CD8-positive, alpha-beta memory T cell (primary cell): Measurements from ENCODE around the gene PGC. TPM values are rescaled to one million over a fixed set of nuclear protein-coding genes. Genes with fewer than 3 reads are reported as not detected.

ENCODE experiments used
- CTCF ChIA-PET: fragments of 350-600 bp; sonication (Branson Sonifier 250); formaldehyde crosslinking; loops from one replicate; lab custom pipeline; 2021; ENCODE audit warnings: antibody characterized with exemption; lab: Charles Lee
- POLR2A ChIA-PET: fragments of 350-600 bp; sonication (Branson Sonifier 250); formaldehyde crosslinking; loops from one replicate; lab custom pipeline; 2021; ENCODE audit warnings: antibody characterized with exemption; lab: Charles Lee
- DNase-seq, 5 donors: peaks; one replicate each; pipeline versions ENCODE4 v3.0.0 to v3.0.0-alpha.2; 2020 to 2022; ENCODE audit warnings: mixed read lengths in 1 of 5
- H3K27ac ChIP-seq: one replicate; pipeline ENCODE4 v1.7.0; 2013; ENCODE audit warnings: low read depth, mild to moderate bottlenecking, low read length, moderate library complexity
- H3K27me3 ChIP-seq: 2 replicates; pipeline ENCODE4 v1.7.0; 2013; ENCODE audit warnings: low read length, mild to moderate bottlenecking; ENCODE audit not compliant: insufficient read depth, poor library complexity, severe bottlenecking
- H3K36me3 ChIP-seq: 2 replicates; pipeline ENCODE4 v1.7.0; 2013; ENCODE audit warnings: mild to moderate bottlenecking, low read length, moderate library complexity; ENCODE audit not compliant: insufficient read depth
- H3K4me1 ChIP-seq: 2 replicates; pipeline ENCODE4 v1.7.0; 2013; ENCODE audit warnings: mild to moderate bottlenecking, low read length, moderate library complexity; ENCODE audit not compliant: insufficient read depth
- H3K4me3 ChIP-seq: 2 replicates; pipeline ENCODE4 v1.7.0; 2013; ENCODE audit warnings: mild to moderate bottlenecking, low read length
- H3K9me3 ChIP-seq: 2 replicates; pipeline ENCODE4 v1.7.0; 2013; ENCODE audit warnings: mild to moderate bottlenecking, low read length
- H3K27ac Mint-ChIP-seq, 8 donors: one replicate each; pipeline ENCODE4 v1.8.0; 2020 to 2021; ENCODE audit warnings: mixed read lengths in 8 of 8, mild to moderate bottlenecking in 6 of 8, inconsistent platforms in 3 of 8, moderate library complexity in 3 of 8
- H3K27me3 Mint-ChIP-seq, 2 donors: one replicate each; pipeline ENCODE4 v1.8.0; 2020 to 2021; ENCODE audit warnings: mixed read lengths in 2 of 2, mild to moderate bottlenecking in 1 of 2, moderate library complexity in 1 of 2
- H3K36me3 Mint-ChIP-seq, 3 donors: one replicate each; pipeline ENCODE4 v1.8.0; 2020 to 2021; ENCODE audit warnings: mixed read lengths in 3 of 3, inconsistent platforms in 1 of 3, mild to moderate bottlenecking in 1 of 3
- H3K4me1 Mint-ChIP-seq, 3 donors: one replicate each; pipeline ENCODE4 v1.8.0; 2020 to 2021; ENCODE audit warnings: mixed read lengths in 3 of 3, inconsistent platforms in 1 of 3, mild to moderate bottlenecking in 1 of 3
- H3K4me3 Mint-ChIP-seq, 7 donors: one replicate each; pipeline ENCODE4 v1.8.0; 2020 to 2021; ENCODE audit warnings: mixed read lengths in 7 of 7, mild to moderate bottlenecking in 6 of 7, moderate library complexity in 4 of 7, inconsistent platforms in 2 of 7
- H3K9me3 Mint-ChIP-seq, 5 donors: one replicate each; pipeline ENCODE4 v1.8.0; 2020 to 2022; ENCODE audit warnings: mixed read lengths in 5 of 5, mild to moderate bottlenecking in 3 of 5, moderate library complexity in 2 of 5, inconsistent platforms in 1 of 5
- polyA plus RNA-seq: library from polyadenylated mRNA; unstranded; fragments of 300-500 nt; fragmentation: Illumina TruSeq; gene quantifications from one replicate; pipeline ENCODE4 v1.2.3, GENCODE V29; 2021
- total RNA-seq, 2 experiments: library from RNA; stranded (reverse); gene quantifications; one replicate each; pipeline ENCODE4 v1.2.3, GENCODE V29; 2021

Gene PGC
- total and polyA plus RNA-seq, 3 experiments from 2014 or later = not detected

DNA sequence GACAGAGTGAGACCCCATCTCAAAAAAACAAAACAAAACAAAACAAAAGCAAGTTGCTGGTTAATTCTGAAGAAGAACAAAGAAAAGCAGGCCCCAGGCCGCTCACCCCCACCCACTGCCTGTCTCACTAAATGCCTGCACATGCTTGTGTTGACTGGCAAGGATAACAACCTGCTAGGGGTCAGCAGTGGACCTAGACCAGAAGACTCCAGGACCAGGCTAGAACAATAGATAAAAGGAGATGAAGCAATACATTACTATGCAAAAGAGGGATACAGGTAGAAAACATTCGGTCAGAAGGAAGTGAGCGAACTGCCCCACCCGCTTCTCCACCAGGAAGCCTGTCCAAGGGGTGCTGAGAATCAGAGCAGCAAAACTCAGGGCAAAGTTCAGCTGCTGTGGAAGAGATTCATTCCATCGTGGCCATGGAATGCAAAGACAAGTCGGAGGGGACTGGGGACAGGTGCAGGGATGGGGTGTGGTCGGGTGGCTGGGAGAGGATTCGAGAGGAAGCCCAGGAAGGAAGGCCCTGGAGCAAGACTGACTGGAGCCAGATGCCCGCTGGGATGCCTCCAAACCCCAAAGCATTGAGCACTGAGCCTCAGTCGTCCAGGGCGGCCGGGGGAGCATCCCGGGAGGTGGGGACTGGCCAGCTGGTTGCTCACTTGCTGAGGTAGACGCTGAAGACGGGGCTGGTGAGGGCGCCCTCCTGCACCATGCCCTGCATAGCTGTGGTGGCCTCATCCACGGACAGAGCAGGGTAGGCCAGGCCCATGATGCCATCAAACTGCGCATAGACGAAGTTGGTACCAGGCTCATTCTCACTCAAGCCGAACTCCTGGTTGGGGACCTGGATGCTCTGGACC is 5.3 kb downstream of the PGC start:
- no peaks in the 10 kb centered on the region for H3K4me1 Mint-ChIP-seq
- H3K36me3 Mint-ChIP-seq = no peaks in the 10 kb centered on the region
- Histone ChIP-seq H3K36me3 (no peaks in the 10 kb centered on the region), H3K27ac (no peak overlapping the region), H3K27me3 (no peaks in the 10 kb centered on the region), H3K4me1 (no peaks in the 10 kb centered on the region), H3K9me3 (no peaks in the 10 kb centered on the region), H3K4me3 (no peak overlapping the region)
- H3K9me3 Mint-ChIP-seq = peaks cover 0 to 2% (median 0%) of the 10 kb centered on the region in 5 donors
- no peak for DNase-seq
- ChIA-PET CTCF (no interaction called here), POLR2A (no interaction called here)
- H3K27me3 Mint-ChIP-seq = peaks cover under 1 to 3% of the 10 kb centered on the region in 2 donors
- peak overlapping the region in 1 of 8 donors; percentile 40 for H3K27ac Mint-ChIP-seq
- no peak overlapping the region for H3K4me3 Mint-ChIP-seq

DNA sequence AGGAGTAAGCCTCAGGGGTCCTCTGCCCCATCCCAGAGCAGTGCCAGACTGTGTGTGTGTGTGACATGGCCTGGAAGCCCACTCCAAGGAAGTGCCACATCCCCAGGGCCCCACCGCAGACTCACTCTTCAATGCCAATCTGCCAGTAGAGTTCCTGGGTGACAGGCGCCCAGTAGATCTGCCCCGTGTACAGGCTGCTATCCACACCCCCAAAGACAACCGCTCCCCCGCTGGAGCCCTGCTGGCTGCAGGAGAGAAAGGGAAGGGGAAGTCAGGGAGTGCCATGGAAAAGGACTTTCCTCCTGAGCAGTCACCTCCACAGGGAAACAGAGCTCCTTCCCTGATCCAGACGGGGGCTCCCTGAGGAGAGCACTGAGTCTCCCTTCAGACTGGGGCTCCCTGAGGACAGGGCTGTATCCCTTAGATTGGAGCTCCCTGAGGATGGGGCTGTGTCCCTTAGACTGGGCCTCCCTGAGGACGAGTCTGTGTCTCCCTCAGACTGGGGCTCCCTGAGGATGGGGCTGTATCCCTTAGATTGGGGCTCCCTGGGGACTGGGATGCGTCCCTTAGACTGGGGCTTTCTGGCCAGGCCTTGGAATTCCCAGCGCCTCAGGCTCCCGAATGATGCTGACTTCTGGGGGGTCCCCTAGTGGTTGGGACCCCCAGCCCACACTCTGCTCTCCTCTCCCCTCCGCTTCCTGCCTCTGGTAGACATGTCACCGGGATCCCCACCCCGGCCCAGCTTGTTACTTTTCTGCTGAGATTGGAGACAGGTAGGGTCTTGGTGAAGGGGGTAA is 6.6 kb downstream of the PGC start:
- H3K9me3 ChIP-seq = no peaks in the 10 kb centered on the region
- H3K4me3 ChIP-seq = no peak overlapping the region
- Mint-ChIP-seq H3K4me3 (no peak overlapping the region), H3K9me3 (peaks cover 0 to 2% (median 0%) of the 10 kb centered on the region in 5 donors), H3K4me1 (peaks cover 0 to 3% (median 3%) of the 10 kb centered on the region in 3 donors), H3K36me3 (no peaks in the 10 kb centered on the region), H3K27me3 (peaks cover 0 to 3% of the 10 kb centered on the region in 2 donors), H3K27ac (no peak overlapping the region)
- POLR2A ChIA-PET = no interaction called here
- peaks cover 5% of the 10 kb centered on the region for H3K4me1 ChIP-seq
- CTCF ChIA-PET = no interaction called here
- H3K36me3 ChIP-seq = no peaks in the 10 kb centered on the region
- H3K27me3 ChIP-seq = no peaks in the 10 kb centered on the region
- no peak overlapping the region for H3K27ac ChIP-seq
- no peak for DNase-seq

DNA sequence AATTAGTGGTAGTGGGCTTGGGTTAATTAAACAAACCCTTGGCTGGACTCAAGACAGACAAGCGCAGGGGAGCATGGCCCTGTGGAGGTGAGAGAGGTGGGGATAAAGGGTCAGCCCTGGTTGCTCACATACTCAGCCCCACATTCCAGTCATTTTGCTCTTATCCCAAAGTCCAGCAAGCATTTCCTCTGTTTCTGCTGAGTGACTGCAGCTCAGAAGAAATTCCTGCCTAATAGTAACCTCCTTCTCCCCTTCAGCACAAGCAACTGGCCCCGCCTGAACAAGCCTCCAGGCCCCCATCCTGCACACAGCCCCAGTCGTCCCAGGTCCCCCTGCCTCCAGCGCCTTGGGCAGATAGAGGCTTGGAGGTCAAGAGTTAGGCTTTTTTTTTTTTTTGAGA is 8.2 kb downstream of the PGC start:
- H3K36me3 Mint-ChIP-seq = peaks cover 0 to 1% (median 0%) of the 10 kb centered on the region in 3 donors
- Histone ChIP-seq H3K27me3 (no peaks in the 10 kb centered on the region), H3K9me3 (no peaks in the 10 kb centered on the region), H3K4me1 (peaks cover 5% of the 10 kb centered on the region), H3K4me3 (no peak overlapping the region), H3K27ac (no peak overlapping the region), H3K36me3 (no peaks in the 10 kb centered on the region)
- peak overlapping the region in 1 of 8 donors; percentile 39 for H3K27ac Mint-ChIP-seq
- peaks cover 0 to 1% of the 10 kb centered on the region in 2 donors for H3K27me3 Mint-ChIP-seq
- no peak overlapping the region for H3K4me3 Mint-ChIP-seq
- ChIA-PET CTCF (no interaction called here), POLR2A (no interaction called here)
- H3K4me1 Mint-ChIP-seq = peaks cover 0 to 4% (median 3%) of the 10 kb centered on the region in 3 donors
- no peak for DNase-seq
- peaks cover 0 to 2% (median 0%) of the 10 kb centered on the region in 5 donors for H3K9me3 Mint-ChIP-seq

DNA sequence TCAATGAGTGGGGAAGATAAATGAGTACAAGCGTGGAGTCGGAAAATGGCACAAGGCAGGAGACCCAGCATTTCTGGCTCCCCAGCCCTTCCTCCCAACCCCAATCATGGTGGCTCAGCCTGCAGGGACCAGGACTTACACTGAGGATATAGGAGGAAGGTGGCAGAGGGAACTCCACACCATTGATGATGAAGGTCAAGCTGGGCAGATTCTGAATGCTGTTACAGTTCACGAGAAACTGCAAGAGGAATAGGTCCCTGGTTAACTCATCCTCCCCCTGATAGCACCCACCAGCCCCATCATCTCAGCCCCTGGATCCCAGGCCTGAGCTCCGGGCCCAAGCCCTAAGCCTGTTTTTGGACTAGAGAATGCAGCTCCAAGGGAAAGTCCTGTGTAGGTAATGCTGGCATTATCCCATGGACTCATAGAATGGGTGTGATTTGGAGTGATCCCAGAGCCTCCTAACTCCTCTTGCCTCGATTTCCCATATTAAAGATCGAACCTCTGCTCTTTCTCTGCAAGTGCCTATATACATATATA is 9.5 kb downstream of the PGC start:
- POLR2A ChIA-PET = no interaction called here
- no peaks in the 10 kb centered on the region for H3K9me3 Mint-ChIP-seq

DNA sequence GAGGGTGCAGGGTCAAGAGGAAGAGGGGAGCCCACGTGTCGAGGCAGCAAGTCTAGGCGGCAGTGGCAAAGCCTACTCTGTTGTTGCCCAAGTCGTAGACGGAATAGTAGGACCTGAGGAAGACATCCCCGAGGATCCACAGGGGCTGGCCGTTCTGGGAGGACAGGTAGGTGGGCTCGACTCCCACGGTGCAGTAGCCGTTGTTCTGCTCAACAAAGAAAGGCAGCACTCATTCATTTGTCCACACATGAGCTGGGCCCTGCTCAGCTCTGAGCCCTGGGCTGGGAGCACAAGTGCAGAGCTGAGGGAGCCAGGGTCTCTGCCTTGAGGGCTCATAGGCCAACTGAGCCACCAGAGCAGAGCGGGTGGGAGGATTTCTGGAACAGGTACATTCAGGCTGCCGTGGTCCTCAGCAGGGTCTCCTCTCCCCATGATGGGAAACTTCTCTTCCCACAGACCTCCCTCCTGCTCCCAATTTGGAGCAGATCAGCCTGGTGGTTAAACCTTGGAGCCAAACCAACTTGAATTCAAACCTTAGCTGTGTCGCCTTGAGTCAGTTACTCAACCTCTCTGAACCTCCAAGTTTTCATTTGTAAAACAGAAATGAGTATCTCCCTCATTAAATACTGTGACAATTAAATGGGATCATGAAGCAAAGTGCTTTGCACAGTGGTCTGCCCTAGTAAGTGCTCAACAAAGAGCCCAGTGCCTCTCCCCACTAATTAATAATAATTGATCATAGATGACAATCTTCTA is 10.2 kb downstream of the PGC start:
- Histone ChIP-seq H3K9me3 (no peaks in the 10 kb centered on the region), H3K36me3 (no peaks in the 10 kb centered on the region), H3K4me1 (peaks cover 26% of the 10 kb centered on the region), H3K27ac (no peak overlapping the region), H3K27me3 (no peaks in the 10 kb centered on the region), H3K4me3 (no peak overlapping the region)
- no peak for DNase-seq
- H3K27me3 Mint-ChIP-seq = peaks cover 0 to under 1% of the 10 kb centered on the region in 2 donors
- H3K36me3 Mint-ChIP-seq = peaks cover 0 to 1% (median 0%) of the 10 kb centered on the region in 3 donors
- peak overlapping the region in 1 of 8 donors; percentile 28 for H3K27ac Mint-ChIP-seq
- ChIA-PET POLR2A (no interaction called here), CTCF (interaction anchor here (0.8 to 1.4 kb wide), 2 partner anchors 12 to 14 kb away, joined by 3 read pairs; no protein-coding TSS in a partner anchor)
- peak overlapping the region in 1 of 7 donors; percentile 70 for H3K4me3 Mint-ChIP-seq
- no peaks in the 10 kb centered on the region for H3K9me3 Mint-ChIP-seq
- H3K4me1 Mint-ChIP-seq = peaks cover 17 to 24% (median 20%) of the 10 kb centered on the region in 3 donors

More for the DNA sequence above, 9.5 kb downstream of the PGC start:
- no peak overlapping the region for H3K27ac ChIP-seq
- H3K4me1 Mint-ChIP-seq = peaks cover 10 to 17% (median 15%) of the 10 kb centered on the region in 3 donors
- CTCF ChIA-PET = no interaction called here
- no peak for DNase-seq
- peaks cover 19% of the 10 kb centered on the region for H3K4me1 ChIP-seq
- peaks cover 0 to 1% (median 0%) of the 10 kb centered on the region in 3 donors for H3K36me3 Mint-ChIP-seq
- no peaks in the 10 kb centered on the region for H3K9me3 ChIP-seq
- peak overlapping the region in 2 of 8 donors; percentile 28 to 60 for H3K27ac Mint-ChIP-seq
- H3K4me3 ChIP-seq = no peak overlapping the region
- no peaks in the 10 kb centered on the region for H3K27me3 ChIP-seq
- peak overlapping the region in 1 of 7 donors; percentile 70 for H3K4me3 Mint-ChIP-seq
- H3K27me3 Mint-ChIP-seq = peaks cover 0 to 1% of the 10 kb centered on the region in 2 donors
- no peaks in the 10 kb centered on the region for H3K36me3 ChIP-seq

DNA sequence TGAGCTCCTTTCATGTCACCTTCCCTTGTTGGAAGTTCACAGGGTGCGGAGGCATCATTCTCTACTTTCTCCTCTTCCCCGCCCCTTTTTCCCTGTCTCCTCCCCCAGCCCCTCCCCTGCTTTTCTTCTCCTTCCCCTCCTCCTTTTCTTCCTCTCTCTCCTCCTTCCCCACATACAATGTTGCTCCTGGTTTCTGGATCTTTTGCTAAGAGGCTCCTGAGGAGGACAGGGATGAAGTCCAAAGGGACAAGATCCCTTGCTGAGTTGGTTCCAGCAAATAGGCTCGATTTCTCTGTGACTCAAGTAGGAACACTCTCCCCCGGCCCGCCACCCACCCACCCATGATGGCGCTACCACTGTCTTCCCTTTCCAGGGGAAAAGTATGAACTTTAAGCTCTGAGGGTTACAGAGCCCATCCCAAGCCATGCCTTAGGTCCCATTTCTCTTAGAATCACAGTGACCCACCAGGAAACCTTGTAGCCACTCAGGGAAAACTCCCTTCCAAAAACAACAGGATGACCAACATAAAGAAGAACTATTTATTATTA is 10.9 kb downstream of the PGC start:
- Histone ChIP-seq H3K4me3 (no peak overlapping the region), H3K9me3 (no peaks in the 10 kb centered on the region), H3K4me1 (peaks cover 33% of the 10 kb centered on the region), H3K27me3 (no peaks in the 10 kb centered on the region), H3K36me3 (no peaks in the 10 kb centered on the region), H3K27ac (no peak overlapping the region)
- Mint-ChIP-seq H3K9me3 (no peaks in the 10 kb centered on the region), H3K4me1 (peaks cover 24 to 31% (median 26%) of the 10 kb centered on the region in 3 donors), H3K27me3 (no peaks in the 10 kb centered on the region), H3K27ac (peak overlapping the region in 1 of 8 donors; percentile 78), H3K36me3 (peaks cover 0 to 1% (median 0%) of the 10 kb centered on the region in 3 donors), H3K4me3 (peak overlapping the region in 6 of 7 donors; percentile 75 to 90 (median 82))
- CTCF ChIA-PET = interaction anchor here (0.8 to 4.9 kb wide), 3 partner anchors 13 to 51 kb away, joined by 3 to 26 read pairs (median 3); partner anchors contain the start of gene TOMM6
- POLR2A ChIA-PET = no interaction called here
- no peak for DNase-seq
